Epidermal melanocyte (primary cell): ENCODE data around the gene RDH14.

ENCODE experiments used
- DNase-seq: peaks from one replicate; pipeline ENCODE4 v3.0.0; 2011; ENCODE audit warnings: low spot score; ENCODE audit not compliant: insufficient read length

Gene RDH14

GRCh38 chr2:18522484-18523146 lies 37.8 kb downstream of the RDH14 start:
- DNase-seq, result no peak

- DNase-seq, result peak; percentile 47
Measured at GRCh38 chr2:18520451-18521425, 39.7 kb downstream of the RDH14 start.

GRCh38 chr2:18519914-18520450 lies 40.5 kb downstream of the RDH14 start:
- no peak for DNase-seq

GRCh38 chr2:18518116-18519111 lies 42.0 kb downstream of the RDH14 start:
- DNase-seq, result no peak

GRCh38 chr2:18517386-18517785 lies 43.1 kb downstream of the RDH14 start:
- DNase-seq, result no peak

- no peak for DNase-seq
Measured at GRCh38 chr2:18516112-18516511, 44.3 kb downstream of the RDH14 start.

- DNase-seq, result no peak
Measured at GRCh38 chr2:18514526-18515461, 45.7 kb downstream of the RDH14 start.

- DNase-seq, result no peak
Measured at GRCh38 chr2:18510775-18511174, 49.7 kb downstream of the RDH14 start.

GRCh38 chr2:18506883-18507509 lies 53.5 kb downstream of the RDH14 start:
- no peak for DNase-seq

- DNase-seq, result no peak
Measured at GRCh38 chr2:18505703-18506341, 54.6 kb downstream of the RDH14 start.
